GM15510 (cell line): ENCODE results near the gene TMEM44.

Experiments used
- POLR2A ChIP-seq: IDR thresholded peaks from 3 replicates; pipeline ENCODE4 v1.6.1; 2011; ENCODE audit warnings: borderline replicate concordance; ENCODE audit not compliant: insufficient read length; ENCODE audit errors: extremely low read depth

The TMEM44 gene

GRCh38 chr3:194565597-194566190, 67.5 kb downstream of the TMEM44 start:
- TF ChIP-seq POLR2A = no peak

- no peak for TF ChIP-seq POLR2A
Observed at GRCh38 chr3:194562986-194563385, 70.2 kb downstream of the TMEM44 start.

GRCh38 chr3:194561306-194561974, 71.8 kb downstream of the TMEM44 start:
- TF ChIP-seq POLR2A = no peak

GRCh38 chr3:194560047-194560446, 73.2 kb downstream of the TMEM44 start:
- no peak for TF ChIP-seq POLR2A

GRCh38 chr3:194559530-194559929, 73.7 kb downstream of the TMEM44 start:
- no peak for TF ChIP-seq POLR2A

- TF ChIP-seq POLR2A = peak; percentile 19
Observed at GRCh38 chr3:194556086-194557056, 76.8 kb downstream of the TMEM44 start.

GRCh38 chr3:194555175-194556062, 77.8 kb downstream of the TMEM44 start:
- TF ChIP-seq POLR2A = no peak

- TF ChIP-seq POLR2A = no peak
Observed at GRCh38 chr3:194554473-194555123, 78.6 kb downstream of the TMEM44 start.

GRCh38 chr3:194552327-194552949, 80.8 kb downstream of the TMEM44 start:
- no peak for TF ChIP-seq POLR2A

GRCh38 chr3:194549853-194550252, 83.4 kb downstream of the TMEM44 start:
- no peak for TF ChIP-seq POLR2A

GRCh38 chr3:194548346-194549321, 84.6 kb downstream of the TMEM44 start:
- TF ChIP-seq POLR2A = no peak

- TF ChIP-seq POLR2A = no peak
Observed at GRCh38 chr3:194547042-194547441, 86.2 kb downstream of the TMEM44 start.

- TF ChIP-seq POLR2A = no peak
Observed at GRCh38 chr3:194543550-194543949, 89.7 kb downstream of the TMEM44 start.

- no peak for TF ChIP-seq POLR2A
Observed at GRCh38 chr3:194541483-194541882, 91.7 kb downstream of the TMEM44 start.
